ENCODE data around the gene ASGR1. TPM values are rescaled to one million over a fixed set of nuclear protein-coding genes. Genes with fewer than 3 reads are reported as not detected.
A peak's percentile ranks its signal among the peaks of the same experiment; 100 is the strongest.

ASGR1 gene
- total RNA-seq, 1 experiment from 2014 or later, result 6.1 TPM

GRCh38 chr17:7186241-7186640 lies 7.1 kb upstream of the ASGR1 start:
- Histone ChIP-seq H3K4me1 (ENCODE audit: insufficient read depth, low read length, poor library complexity, severe bottlenecking) (no peaks in the 10 kb centered on the region), H3K27me3 (replicated peaks; ENCODE audit: insufficient read depth, low read depth, low read length, poor library complexity) (no peaks in the 10 kb centered on the region), H3K9me3 (ENCODE audit: low read depth, low read length, poor library complexity, severe bottlenecking) (no peaks in the 10 kb centered on the region), H3K36me3 (ENCODE audit: insufficient read depth, low read length, poor library complexity, severe bottlenecking) (peaks cover 12% of the 10 kb centered on the region), H3K27ac (ENCODE audit: low read depth, low read length, poor library complexity, severe bottlenecking) (no peak overlapping the region), H3K4me3 (ENCODE audit: low read depth, low read length, poor library complexity, severe bottlenecking) (no peak overlapping the region)
- intact Hi-C loops (cut with micrococcal nuclease; ENCODE audit: unreplicated experiment), result no loop called here
- peak; percentile 40 for DNase-seq (ENCODE audit: low spot score)
- no peak for TF ChIP-seq CTCF (conservative IDR thresholded peaks at IDR 0.05; ENCODE audit: low read depth, low read length)
- TF ChIP-seq EZH2 (IDR thresholded peaks at IDR 0.05; ENCODE audit: borderline replicate concordance, low read depth, low read length, poor library complexity, severe bottlenecking), result no peak
- POLR2A ChIA-PET (ENCODE audit: low non-redundant PET), result no interaction called here
- no TSS peak for BruUV-seq (replicated peaks)
- CTCF ChIA-PET, result no interaction called here

GRCh38 chr17:7184647-7185046 lies 5.5 kb upstream of the ASGR1 start:
- no peak overlapping the region for H3K27ac ChIP-seq (ENCODE audit: low read depth, low read length, poor library complexity, severe bottlenecking)
- ChIA-PET CTCF (no interaction called here), POLR2A (ENCODE audit: low non-redundant PET) (no interaction called here)
- H3K9me3 ChIP-seq (ENCODE audit: low read depth, low read length, poor library complexity, severe bottlenecking), result no peaks in the 10 kb centered on the region
- intact Hi-C loops (cut with micrococcal nuclease; ENCODE audit: unreplicated experiment), result no loop called here
- H3K36me3 ChIP-seq (ENCODE audit: insufficient read depth, low read length, poor library complexity, severe bottlenecking), result no peaks in the 10 kb centered on the region
- no peak for DNase-seq (ENCODE audit: low spot score)
- H3K4me3 ChIP-seq (ENCODE audit: low read depth, low read length, poor library complexity, severe bottlenecking), result no peak overlapping the region
- no peak for TF ChIP-seq CTCF (conservative IDR thresholded peaks at IDR 0.05; ENCODE audit: low read depth, low read length)
- no peak for TF ChIP-seq EZH2 (IDR thresholded peaks at IDR 0.05; ENCODE audit: borderline replicate concordance, low read depth, low read length, poor library complexity, severe bottlenecking)
- no peaks in the 10 kb centered on the region for H3K4me1 ChIP-seq (ENCODE audit: insufficient read depth, low read length, poor library complexity, severe bottlenecking)
- BruUV-seq (replicated peaks), result no TSS peak
- H3K27me3 ChIP-seq (replicated peaks; ENCODE audit: insufficient read depth, low read depth, low read length, poor library complexity), result no peaks in the 10 kb centered on the region

- ChIA-PET CTCF (no interaction called here), POLR2A (ENCODE audit: low non-redundant PET) (no interaction called here)
- H3K27me3 ChIP-seq (replicated peaks; ENCODE audit: insufficient read depth, low read depth, low read length, poor library complexity), result no peaks in the 10 kb centered on the region
- DNase-seq (ENCODE audit: low spot score), result no peak
- TF ChIP-seq EZH2 (IDR thresholded peaks at IDR 0.05; ENCODE audit: borderline replicate concordance, low read depth, low read length, poor library complexity, severe bottlenecking) (no peak), CTCF (conservative IDR thresholded peaks at IDR 0.05; ENCODE audit: low read depth, low read length) (no peak)
- no peaks in the 10 kb centered on the region for H3K9me3 ChIP-seq (ENCODE audit: low read depth, low read length, poor library complexity, severe bottlenecking)
- H3K27ac ChIP-seq (ENCODE audit: low read depth, low read length, poor library complexity, severe bottlenecking), result no peak overlapping the region
- intact Hi-C loops (cut with micrococcal nuclease; ENCODE audit: unreplicated experiment), result no loop called here
- no peaks in the 10 kb centered on the region for H3K36me3 ChIP-seq (ENCODE audit: insufficient read depth, low read length, poor library complexity, severe bottlenecking)
- H3K4me1 ChIP-seq (ENCODE audit: insufficient read depth, low read length, poor library complexity, severe bottlenecking), result no peaks in the 10 kb centered on the region
- no peak overlapping the region for H3K4me3 ChIP-seq (ENCODE audit: low read depth, low read length, poor library complexity, severe bottlenecking)
- no TSS peak for BruUV-seq (replicated peaks)
These were observed 4.9 kb upstream of the ASGR1 start for GRCh38 chr17:7184091-7184488.

Data from A673 (cell line).